Type B pancreatic cell (in vitro differentiated cells): ENCODE results near the gene MRPS12. TPM values are rescaled to one million over a fixed set of nuclear protein-coding genes. Genes with fewer than 3 reads are reported as not detected.

Source experiments
- DNase-seq: peaks from one replicate; pipeline ENCODE4 v3.0.0; 2021; ENCODE audit warnings: mixed read lengths; ENCODE audit not compliant: unreplicated experiment; ENCODE audit errors: extremely low spot score
- H3K27ac Mint-ChIP-seq: 2 replicates; pipeline ENCODE4 v1.8.0; 2021; ENCODE audit warnings: mild to moderate bottlenecking, mixed read lengths
- H3K27me3 Mint-ChIP-seq: 2 replicates; pipeline ENCODE4 v1.8.0; 2021; ENCODE audit warnings: mixed read lengths
- H3K36me3 Mint-ChIP-seq: 2 replicates; pipeline ENCODE4 v1.8.0; 2021; ENCODE audit warnings: mixed read lengths
- H3K4me1 Mint-ChIP-seq: one replicate; pipeline ENCODE4 v1.8.0; 2021; ENCODE audit warnings: mixed read lengths; ENCODE audit not compliant: unreplicated experiment
- H3K4me3 Mint-ChIP-seq: 2 replicates; pipeline ENCODE4 v1.8.0; 2021; ENCODE audit warnings: mild to moderate bottlenecking, mixed read lengths
- H3K9me3 Mint-ChIP-seq: 2 replicates; pipeline ENCODE4 v1.8.0; 2021; ENCODE audit warnings: mixed read lengths
- CTCF ChIP-seq: fragments of 200-600 bp; sonication (generic); conservative IDR thresholded peaks from 2 replicates; pipeline ENCODE4 v1.5.0; 2021; ENCODE audit warnings: antibody characterized with exemption, mild to moderate bottlenecking
- total RNA-seq: library from RNA; stranded (reverse); gene quantifications from 2 replicates; pipeline ENCODE4 v1.2.1, GENCODE V29; 2021; ENCODE audit warnings: low replicate concordance

The MRPS12 gene
- total RNA-seq, 1 donor from 2014 or later: 45.6 TPM

- H3K27me3 Mint-ChIP-seq: no peaks in the 10 kb centered on the region
- DNase-seq: no peak
- no peaks in the 10 kb centered on the region for H3K9me3 Mint-ChIP-seq
- H3K27ac Mint-ChIP-seq: no peak overlapping the region
- peaks cover 6% of the 10 kb centered on the region for H3K36me3 Mint-ChIP-seq
- H3K4me1 Mint-ChIP-seq: peaks cover 3% of the 10 kb centered on the region
- no peak overlapping the region for H3K4me3 Mint-ChIP-seq
- TF ChIP-seq CTCF: no peak
Observed at GRCh38 chr19:38921420-38922274, 9.1 kb upstream of the MRPS12 start.

DNA sequence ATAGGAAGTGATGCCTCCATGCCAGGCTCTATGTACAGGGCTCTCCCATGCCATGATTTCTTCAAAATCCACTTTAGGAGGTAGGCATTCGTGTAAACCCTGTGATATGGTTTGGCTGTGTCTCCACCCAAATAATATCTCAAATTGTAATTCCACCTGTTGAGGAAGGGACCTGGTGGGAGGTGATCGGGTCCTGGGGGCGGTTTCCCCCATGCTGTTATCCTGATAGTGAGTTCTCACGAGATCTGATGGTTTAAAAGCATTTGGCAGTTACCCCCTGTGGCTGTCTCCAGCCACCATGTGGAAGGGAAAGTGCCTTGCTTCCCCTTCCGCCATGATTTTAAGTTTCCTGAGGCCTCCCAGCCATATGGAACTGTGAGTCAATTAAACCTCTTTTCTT, 8.3 kb upstream of the MRPS12 start:
- no peaks in the 10 kb centered on the region for H3K27me3 Mint-ChIP-seq
- DNase-seq: no peak
- no peak overlapping the region for H3K27ac Mint-ChIP-seq
- H3K4me3 Mint-ChIP-seq: no peak overlapping the region
- peaks cover 6% of the 10 kb centered on the region for H3K36me3 Mint-ChIP-seq
- TF ChIP-seq CTCF: no peak
- no peaks in the 10 kb centered on the region for H3K9me3 Mint-ChIP-seq
- H3K4me1 Mint-ChIP-seq: peaks cover 3% of the 10 kb centered on the region

DNA sequence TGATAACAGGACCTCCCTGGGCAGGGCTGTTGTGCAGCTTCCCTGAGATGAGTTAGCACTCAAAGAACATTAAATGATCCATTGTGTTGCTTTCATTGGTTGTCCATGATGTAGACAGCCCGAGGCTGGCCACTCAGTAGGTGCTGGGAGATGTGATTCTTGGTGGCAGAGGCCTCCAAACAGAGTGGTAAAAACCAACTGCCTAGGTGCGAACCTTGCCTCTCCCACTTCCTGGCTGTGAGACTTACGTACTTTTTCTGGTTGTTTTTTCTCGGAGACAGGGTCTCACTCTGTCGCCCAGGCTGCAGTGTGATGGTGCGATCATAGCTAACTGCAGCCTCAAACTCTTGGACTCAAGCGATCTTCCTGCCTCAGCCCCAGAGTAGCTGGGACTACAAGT, 6.4 kb upstream of the MRPS12 start:
- H3K4me1 Mint-ChIP-seq: peaks cover 2% of the 10 kb centered on the region

DNA sequence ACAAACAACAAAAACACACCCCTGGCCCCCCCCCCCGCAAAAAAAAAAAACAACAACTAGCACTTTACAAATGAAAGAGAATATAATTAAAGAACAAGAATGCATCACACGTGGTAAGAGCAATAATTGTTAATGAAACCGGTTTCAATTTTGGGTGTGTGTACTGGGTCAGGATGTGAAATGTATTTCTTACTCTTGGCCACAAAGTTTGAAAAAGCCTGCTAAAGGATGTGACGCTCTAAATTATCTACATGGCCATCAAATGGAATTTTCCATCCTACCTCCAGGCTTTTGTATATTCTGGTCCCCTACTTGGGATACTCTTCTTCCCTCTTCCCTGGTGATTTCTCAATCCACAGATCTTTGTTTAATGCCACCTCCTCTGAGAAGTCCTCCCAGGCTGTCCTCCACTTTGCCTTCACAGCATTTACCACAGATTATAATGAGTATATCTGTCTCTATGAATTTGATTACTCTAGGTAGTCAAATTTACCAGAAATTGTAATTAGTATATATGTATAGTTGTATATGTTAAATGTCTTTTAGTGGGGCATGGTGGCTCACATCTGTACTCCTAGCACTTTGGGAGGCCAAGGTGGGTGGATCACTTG, 2.2 kb upstream of the MRPS12 start:
- no peak for TF ChIP-seq CTCF
- no peak for DNase-seq
- H3K27ac Mint-ChIP-seq: no peak overlapping the region
- no peaks in the 10 kb centered on the region for H3K9me3 Mint-ChIP-seq
- H3K4me3 Mint-ChIP-seq: peak overlapping the region; percentile 37
- H3K36me3 Mint-ChIP-seq: peaks cover 9% of the 10 kb centered on the region
- H3K27me3 Mint-ChIP-seq: no peaks in the 10 kb centered on the region
- H3K4me1 Mint-ChIP-seq: peaks cover 18% of the 10 kb centered on the region

More for the DNA sequence above, 6.4 kb upstream of the MRPS12 start:
- TF ChIP-seq CTCF: no peak
- H3K27me3 Mint-ChIP-seq: no peaks in the 10 kb centered on the region
- H3K9me3 Mint-ChIP-seq: no peaks in the 10 kb centered on the region
- no peak for DNase-seq
- H3K27ac Mint-ChIP-seq: no peak overlapping the region
- peaks cover 6% of the 10 kb centered on the region for H3K36me3 Mint-ChIP-seq
- no peak overlapping the region for H3K4me3 Mint-ChIP-seq

DNA sequence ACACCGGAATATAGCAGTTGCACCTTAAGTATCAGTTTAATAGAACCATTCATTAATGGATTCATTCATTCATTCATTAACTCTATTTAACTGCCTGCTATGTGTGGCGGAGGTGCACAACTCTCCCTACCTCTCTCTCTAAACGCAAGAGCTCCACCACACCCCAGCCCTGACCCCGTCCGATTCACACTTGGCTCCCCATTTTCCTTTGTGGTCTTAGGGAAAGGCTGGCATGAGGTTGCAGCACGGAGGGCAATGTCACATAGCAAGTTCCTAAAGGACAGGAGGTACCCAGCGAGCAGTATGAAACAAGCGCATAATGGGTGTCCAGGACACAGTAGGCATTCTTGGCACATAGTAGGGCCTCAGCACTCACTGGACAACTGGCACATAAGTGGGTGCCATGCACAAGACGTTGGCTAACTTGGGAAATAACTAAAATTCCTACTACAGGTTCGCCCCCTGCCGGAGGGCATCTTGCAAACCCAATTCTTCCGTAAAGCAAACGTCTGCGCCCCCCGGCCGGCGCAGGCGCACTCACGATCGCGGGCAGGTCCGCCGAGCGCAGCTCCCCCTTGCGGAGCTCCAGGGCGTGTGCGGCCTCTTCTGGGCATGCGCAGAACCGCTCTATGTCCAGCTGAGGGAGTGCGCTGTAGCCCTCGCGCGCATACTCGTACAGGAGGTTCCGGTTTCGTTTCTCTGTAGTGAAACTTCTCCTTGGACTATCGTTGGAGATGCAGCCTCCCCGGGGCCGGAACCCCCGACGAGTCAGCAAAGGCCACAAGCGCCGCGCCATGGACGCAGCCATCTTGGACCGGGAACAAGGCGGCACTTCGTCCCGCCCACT, 592 bp upstream of the MRPS12 start, which contains the start of gene SARS2:
SARS2 (minus strand) TSS at position 835 of the 847 bp plus-strand sequence; CDS start at position 808, 27 bp downstream.
- DNase-seq: peak; percentile 97
- peak; percentile 100 for TF ChIP-seq CTCF
- Mint-ChIP-seq H3K27ac (peak within 1 kb of the TSS; percentile 99), H3K4me1 (peaks cover 18% of the 10 kb centered on the region), H3K4me3 (peak within 1 kb of the TSS; percentile 99), H3K9me3 (peaks cover 5% of the 10 kb centered on the region), H3K36me3 (peaks cover 18% of the 10 kb centered on the region), H3K27me3 (no peaks in the 10 kb centered on the region)
